ENCODE data around the gene DIMT1.

DIMT1 gene
- total RNA-seq: 21.4 to 89.7 (median 46.8) reads per million in 9 experiments

DNA sequence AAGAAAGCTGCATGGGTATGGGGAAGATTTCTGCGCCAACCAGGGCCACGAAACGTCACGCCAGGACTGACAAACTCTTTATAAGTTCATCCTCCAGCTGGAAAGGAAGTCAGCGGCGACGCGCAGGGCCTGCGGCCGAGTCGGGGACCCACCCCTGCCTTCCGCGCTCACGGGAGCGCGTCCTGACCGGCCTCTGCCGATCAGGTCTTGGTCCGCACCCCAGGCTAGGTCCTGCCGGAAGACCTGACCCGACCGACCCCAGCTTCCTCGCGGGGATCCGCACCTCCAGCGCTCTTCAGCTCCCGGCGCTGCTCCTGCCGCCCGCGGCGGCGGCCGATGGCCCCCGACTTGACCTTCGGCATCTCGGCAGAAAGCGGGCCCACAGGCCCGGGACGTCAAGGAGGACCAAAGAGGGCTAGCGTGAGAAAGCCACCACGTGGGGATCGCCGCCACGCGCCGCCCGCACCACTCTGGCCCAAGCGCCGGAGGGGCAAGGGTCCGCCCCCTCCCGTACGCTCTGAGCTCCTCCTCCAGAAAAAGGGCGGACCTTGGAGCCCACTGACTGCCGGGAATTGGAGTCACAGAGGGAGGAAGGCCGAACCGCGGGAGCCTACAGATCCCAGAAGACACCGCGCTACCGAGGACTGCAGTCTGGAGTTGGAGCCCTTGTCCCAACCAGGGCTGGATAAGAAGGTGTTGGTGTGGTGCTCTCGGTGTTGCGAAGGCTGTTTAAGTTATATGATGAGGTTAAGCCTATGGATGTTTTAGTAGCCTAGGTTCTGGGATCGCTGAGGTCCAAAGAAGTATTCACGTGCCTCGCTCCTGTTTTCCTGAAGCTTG lies at the start of gene DIMT1:
Gene DIMT1, minus strand, starts transcription at position 495 of the 840 bp plus-strand sequence. Its CDS starts 133 bp downstream, at position 362.
- DNase-seq: peak; percentile 91 to 93 (median 91)
- ATAC-seq (replicated peaks): peak; percentile 95
- Mint-ChIP-seq H3K9me3 (no peaks in the 10 kb centered on the region), H3K27ac (peak within 1 kb of the TSS; percentile 95 to 96), H3K4me3 (peak within 1 kb of the TSS; percentile 96 to 98), H3K27me3 (no peaks in the 10 kb centered on the region), H3K36me3 (ENCODE audit: insufficient read depth) (peaks cover 39% of the 10 kb centered on the region), H3K4me1 (ENCODE audit: low read depth in 2 of 2) (peaks cover 21 to 22% of the 10 kb centered on the region in 2 donors)

DNA sequence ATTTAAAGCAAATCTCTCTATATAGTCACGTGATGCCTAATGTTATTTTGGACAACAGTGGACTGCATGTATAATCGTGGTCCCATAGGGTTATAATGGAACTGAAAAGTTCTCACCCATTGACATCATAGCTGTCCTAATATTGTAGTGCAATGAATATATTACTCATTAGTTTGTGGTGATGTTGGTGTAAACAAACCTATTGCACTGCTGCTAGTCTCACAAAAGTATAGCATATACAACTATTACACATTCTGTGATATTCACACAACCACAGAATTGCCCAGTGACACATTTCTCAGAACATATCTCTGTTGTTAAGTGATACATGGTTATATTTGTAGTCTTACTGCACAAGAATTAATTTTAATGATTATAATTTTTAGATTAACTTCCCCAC lies 46.6 kb upstream of the DIMT1 start:
- peaks cover 7% of the 10 kb centered on the region for H3K36me3 Mint-ChIP-seq (ENCODE audit: insufficient read depth)

DNA sequence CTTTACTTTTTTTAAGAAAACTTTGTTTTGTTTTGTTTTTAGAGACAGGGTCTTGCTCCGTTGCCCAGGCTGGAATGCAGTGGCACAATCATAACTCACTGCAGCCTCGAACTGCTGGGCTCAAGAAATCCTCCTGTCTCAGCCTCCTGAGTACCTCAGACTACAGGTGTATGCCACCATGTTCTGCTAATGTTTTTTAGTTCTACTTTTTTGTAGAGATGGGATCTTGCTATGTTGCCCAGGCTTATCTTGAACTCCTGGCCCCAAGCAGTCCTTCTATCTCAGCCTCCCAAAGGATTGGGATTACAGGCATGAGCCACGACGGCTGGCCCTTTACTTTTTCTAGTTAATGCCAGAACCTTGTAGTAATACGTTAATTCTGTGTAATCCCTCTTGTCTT lies 44.8 kb upstream of the DIMT1 start:
- Mint-ChIP-seq H3K9me3 (no peaks in the 10 kb centered on the region), H3K27ac (no peak overlapping the region), H3K36me3 (ENCODE audit: insufficient read depth) (peaks cover 10% of the 10 kb centered on the region), H3K4me3 (no peak overlapping the region), H3K4me1 (ENCODE audit: low read depth in 2 of 2) (no peaks in the 10 kb centered on the region), H3K27me3 (no peaks in the 10 kb centered on the region)
- no peak for DNase-seq
- ATAC-seq (replicated peaks): no peak

More for the DNA sequence above, 46.6 kb upstream of the DIMT1 start:
- Mint-ChIP-seq H3K27ac (no peak overlapping the region), H3K4me1 (ENCODE audit: low read depth in 2 of 2) (no peaks in the 10 kb centered on the region), H3K4me3 (no peak overlapping the region), H3K9me3 (no peaks in the 10 kb centered on the region), H3K27me3 (no peaks in the 10 kb centered on the region)
- ATAC-seq (replicated peaks) (no peak), DNase-seq (no peak)

- H3K27me3 Mint-ChIP-seq: no peaks in the 10 kb centered on the region
- H3K27ac Mint-ChIP-seq: peak overlapping the region; percentile 1 to 29
- H3K4me1 Mint-ChIP-seq (ENCODE audit: low read depth in 2 of 2): peaks cover 15 to 22% of the 10 kb centered on the region in 2 donors
- H3K9me3 Mint-ChIP-seq: no peaks in the 10 kb centered on the region
- no peak overlapping the region for H3K4me3 Mint-ChIP-seq
- ATAC-seq (replicated peaks) (no peak), DNase-seq (no peak)
- peaks cover 4% of the 10 kb centered on the region for H3K36me3 Mint-ChIP-seq (ENCODE audit: insufficient read depth)
These were observed 28.9 kb upstream of the DIMT1 start for GRCh38 chr5:62432621-62433064.

DNA sequence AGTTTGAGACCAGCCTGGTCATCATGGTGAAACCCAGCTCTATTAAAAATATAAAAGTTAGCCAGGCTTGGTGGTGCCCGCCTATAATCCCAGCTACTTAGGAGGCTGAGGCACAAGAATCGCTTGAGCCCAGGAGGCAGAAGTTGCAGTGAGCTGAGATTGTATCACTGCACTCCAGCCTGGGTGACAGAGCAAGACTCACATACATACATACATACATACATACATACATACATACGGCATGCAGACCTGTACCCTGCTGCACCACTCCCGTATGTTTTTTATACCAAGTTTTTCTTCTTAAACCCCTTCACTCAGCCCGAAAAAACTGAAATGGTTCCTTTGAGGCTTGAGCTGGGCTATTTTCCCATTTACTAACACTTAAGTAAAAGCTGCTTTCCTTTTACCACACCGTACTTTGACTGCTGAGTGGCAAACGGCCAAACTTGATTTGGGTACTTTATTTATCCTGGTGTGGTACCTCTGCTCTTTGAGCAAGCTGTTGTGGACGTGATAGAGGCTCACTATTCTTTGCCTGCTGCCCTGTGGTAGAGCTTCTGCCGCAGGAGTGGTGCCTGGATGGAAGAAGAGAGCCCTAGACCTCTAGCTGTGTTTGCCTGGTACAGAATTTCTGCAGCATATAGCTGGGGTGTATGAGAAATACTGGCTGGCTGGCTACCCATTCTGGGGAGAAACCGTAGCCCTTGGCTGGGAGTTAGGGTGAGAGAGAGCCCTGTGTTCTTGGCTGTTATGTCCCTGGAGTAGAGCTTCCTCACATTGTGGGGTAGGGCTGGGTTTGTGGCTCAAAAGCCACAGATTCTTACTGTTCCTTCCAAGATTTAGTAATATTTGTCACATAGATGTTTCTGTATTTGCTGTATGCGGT lies 28.3 kb upstream of the DIMT1 start:
- Mint-ChIP-seq H3K4me1 (ENCODE audit: low read depth in 2 of 2) (peaks cover 17 to 27% of the 10 kb centered on the region in 2 donors), H3K4me3 (no peak overlapping the region), H3K27me3 (no peaks in the 10 kb centered on the region), H3K36me3 (ENCODE audit: insufficient read depth) (peaks cover 4% of the 10 kb centered on the region), H3K9me3 (no peaks in the 10 kb centered on the region), H3K27ac (peak overlapping the region in 1 of 2 donors; percentile 1)
- ATAC-seq (replicated peaks) (no peak), DNase-seq (no peak)

GRCh38 chr5:62424763-62425162 lies 21.1 kb upstream of the DIMT1 start:
- no peak overlapping the region for H3K27ac Mint-ChIP-seq
- no peak overlapping the region for H3K4me3 Mint-ChIP-seq
- H3K27me3 Mint-ChIP-seq: no peaks in the 10 kb centered on the region
- no peak for DNase-seq
- no peaks in the 10 kb centered on the region for H3K9me3 Mint-ChIP-seq
- H3K36me3 Mint-ChIP-seq (ENCODE audit: insufficient read depth): peaks cover 12% of the 10 kb centered on the region
- peaks cover 5 to 28% of the 10 kb centered on the region in 2 donors for H3K4me1 Mint-ChIP-seq (ENCODE audit: low read depth in 2 of 2)
- ATAC-seq (replicated peaks): no peak

DNA sequence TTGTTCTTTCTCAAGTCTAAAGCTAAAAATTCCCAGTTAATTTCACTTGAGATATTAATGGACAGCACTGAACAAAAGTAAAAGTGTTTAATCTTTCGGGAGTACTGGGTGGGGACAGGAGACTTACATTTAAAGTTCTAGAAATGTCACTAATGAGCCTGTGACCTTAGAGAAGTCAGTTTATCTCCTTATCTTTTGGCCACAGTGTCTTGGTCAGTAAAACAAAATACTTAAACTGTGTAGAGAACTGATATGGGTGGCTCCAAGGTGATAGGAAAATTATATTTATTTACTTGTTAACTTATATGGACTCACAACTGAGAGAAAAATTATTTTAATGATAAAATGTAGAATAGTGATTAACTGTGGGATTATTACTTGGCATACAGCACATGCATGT lies 17.7 kb upstream of the DIMT1 start:
- ATAC-seq (replicated peaks) (no peak), DNase-seq (no peak)
- H3K27me3 Mint-ChIP-seq: no peaks in the 10 kb centered on the region
- H3K4me3 Mint-ChIP-seq: no peak overlapping the region
- H3K36me3 Mint-ChIP-seq (ENCODE audit: insufficient read depth): peaks cover 21% of the 10 kb centered on the region
- H3K27ac Mint-ChIP-seq: peak overlapping the region in 1 of 2 donors; percentile 75
- no peaks in the 10 kb centered on the region for H3K9me3 Mint-ChIP-seq
- H3K4me1 Mint-ChIP-seq (ENCODE audit: low read depth in 2 of 2): peaks cover 0 to 26% of the 10 kb centered on the region in 2 donors

DNA sequence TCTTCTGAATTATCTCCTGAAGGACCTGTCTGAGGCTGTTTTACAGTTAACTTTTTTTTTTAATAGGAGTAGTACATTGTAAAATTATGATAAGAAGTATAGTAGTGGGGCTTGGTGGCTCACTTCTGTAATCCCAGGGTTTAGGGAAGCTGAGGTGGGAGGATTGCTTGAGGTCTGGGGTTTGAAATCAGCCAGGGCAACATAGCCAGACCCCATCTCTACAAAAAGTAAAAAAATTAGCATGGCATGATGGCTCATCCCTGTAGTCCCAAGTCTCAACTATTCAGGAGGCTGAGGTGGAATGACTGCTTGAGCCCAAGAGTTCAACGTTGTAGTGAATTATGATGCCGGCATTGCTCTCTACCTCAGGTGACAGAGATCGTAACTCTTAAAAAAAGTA lies 15.9 kb upstream of the DIMT1 start:
- H3K36me3 Mint-ChIP-seq (ENCODE audit: insufficient read depth): peaks cover 14% of the 10 kb centered on the region
- H3K27me3 Mint-ChIP-seq: no peaks in the 10 kb centered on the region
- no peaks in the 10 kb centered on the region for H3K9me3 Mint-ChIP-seq
- peaks cover 0 to 22% of the 10 kb centered on the region in 2 donors for H3K4me1 Mint-ChIP-seq (ENCODE audit: low read depth in 2 of 2)
- no peak for ATAC-seq (replicated peaks)
- no peak overlapping the region for H3K27ac Mint-ChIP-seq
- DNase-seq: no peak
- no peak overlapping the region for H3K4me3 Mint-ChIP-seq

- no peak for DNase-seq
- no peak overlapping the region for H3K27ac Mint-ChIP-seq
- ATAC-seq (replicated peaks): no peak
- peaks cover 1 to 22% of the 10 kb centered on the region in 2 donors for H3K4me1 Mint-ChIP-seq (ENCODE audit: low read depth in 2 of 2)
- H3K27me3 Mint-ChIP-seq: no peaks in the 10 kb centered on the region
- H3K4me3 Mint-ChIP-seq: no peak overlapping the region
- peaks cover 14% of the 10 kb centered on the region for H3K36me3 Mint-ChIP-seq (ENCODE audit: insufficient read depth)
- H3K9me3 Mint-ChIP-seq: no peaks in the 10 kb centered on the region
These were observed 14.9 kb upstream of the DIMT1 start for GRCh38 chr5:62418462-62419076.

- peak overlapping the region; percentile 96 for H3K27ac Mint-ChIP-seq
These were observed 10.0 kb upstream of the DIMT1 start for GRCh38 chr5:62413711-62414110.

GRCh38 chr5:62412549-62413329 lies 9.0 kb upstream of the DIMT1 start, which contains the start of gene IPO11:
Gene IPO11, plus strand, starts transcription at chr5:62412763. Its CDS starts 24,517 bp downstream, at chr5:62437280.
- H3K36me3 Mint-ChIP-seq (ENCODE audit: insufficient read depth): peaks cover 15% of the 10 kb centered on the region
- peak; percentile 99 for DNase-seq
- peaks cover 8 to 13% of the 10 kb centered on the region in 2 donors for H3K4me1 Mint-ChIP-seq (ENCODE audit: low read depth in 2 of 2)
- H3K9me3 Mint-ChIP-seq: no peaks in the 10 kb centered on the region
- peak; percentile 91 for ATAC-seq (replicated peaks)
- no peaks in the 10 kb centered on the region for H3K27me3 Mint-ChIP-seq
- peak within 1 kb of the TSS; percentile 82 to 95 for H3K4me3 Mint-ChIP-seq
- H3K27ac Mint-ChIP-seq: peak within 1 kb of the TSS; percentile 96

More at GRCh38 chr5:62413711-62414110, 10.0 kb upstream of the DIMT1 start:
- peaks cover 8 to 19% of the 10 kb centered on the region in 2 donors for H3K4me1 Mint-ChIP-seq (ENCODE audit: low read depth in 2 of 2)
- DNase-seq (no peak), ATAC-seq (replicated peaks) (no peak)
- H3K4me3 Mint-ChIP-seq: peak overlapping the region; percentile 82 to 95
- peaks cover 19% of the 10 kb centered on the region for H3K36me3 Mint-ChIP-seq (ENCODE audit: insufficient read depth)
- no peaks in the 10 kb centered on the region for H3K27me3 Mint-ChIP-seq
- no peaks in the 10 kb centered on the region for H3K9me3 Mint-ChIP-seq

GRCh38 chr5:62395210-62395950 lies 8.3 kb downstream of the DIMT1 start:
- peak overlapping the region; percentile 25 to 65 for H3K27ac Mint-ChIP-seq
- ATAC-seq (replicated peaks) (no peak), DNase-seq (no peak)
- no peaks in the 10 kb centered on the region for H3K9me3 Mint-ChIP-seq
- no peaks in the 10 kb centered on the region for H3K27me3 Mint-ChIP-seq
- H3K4me3 Mint-ChIP-seq: no peak overlapping the region
- peaks cover 2 to 15% of the 10 kb centered on the region in 2 donors for H3K4me1 Mint-ChIP-seq (ENCODE audit: low read depth in 2 of 2)
- peaks cover 52% of the 10 kb centered on the region for H3K36me3 Mint-ChIP-seq (ENCODE audit: insufficient read depth)
